MM.1S (cell line): Measurements from ENCODE around the gene KIAA1958.

Experiments
- CTCF ChIP-seq: fragments of 300-600 bp; sonication (generic); IDR thresholded peaks from 2 replicates; pipeline ENCODE4 v1.5.1; 2016; ENCODE audit warnings: antibody characterized with exemption, low read length, mixed read lengths
- EZH2 ChIP-seq: fragments of 300-600 bp; sonication (generic); optimal IDR thresholded peaks from 2 replicates; pipeline ENCODE3; 2017; ENCODE audit warnings: low read depth, mild to moderate bottlenecking, antibody characterized with exemption, low read length, mixed read lengths
- EZH2phosphoT487 ChIP-seq: fragments of 300-600 bp; sonication (generic); IDR thresholded peaks from 2 replicates; pipeline ENCODE4 v1.6.1; 2018; ENCODE audit warnings: antibody characterized with exemption, low read length

GRCh38 chr9:112551641-112552040, 65.0 kb downstream of the KIAA1958 start:
- TF ChIP-seq CTCF, result no peak
- TF ChIP-seq EZH2, result no peak
- no peak for TF ChIP-seq EZH2phosphoT487
